Measurements from ENCODE around the gene CD7.

Gene CD7

DNA sequence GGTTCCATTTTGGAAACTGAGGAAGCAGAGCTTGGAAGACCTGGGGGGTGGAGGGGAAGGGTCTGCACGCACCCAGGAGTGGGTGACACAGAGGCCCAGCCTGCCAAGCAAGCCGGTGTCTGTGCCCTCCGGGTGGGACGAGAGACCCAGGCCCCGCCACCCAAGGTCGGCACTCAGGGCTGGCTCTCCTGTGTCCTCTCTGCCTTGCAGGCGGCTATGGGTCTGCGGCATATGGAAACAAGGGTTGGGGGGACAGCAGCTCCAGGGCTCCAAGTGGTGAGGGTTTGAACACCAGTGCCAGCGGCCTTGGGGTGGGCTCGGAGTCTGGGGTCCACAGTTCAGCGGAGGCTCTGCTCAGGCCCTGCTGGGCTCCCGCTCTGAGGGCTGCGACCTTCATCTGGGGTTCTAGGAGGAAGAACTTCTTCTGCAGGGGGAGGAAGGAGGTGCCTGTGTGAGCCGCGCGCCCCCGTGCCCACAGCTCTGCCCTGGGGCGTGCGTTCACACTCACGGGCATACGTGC, 4.6 kb upstream of the CD7 start:
- ChIA-PET POLR2A (no interaction called here), CTCF (interaction anchor here (0.6 to 4.4 kb wide), 13 partner anchors 9 to 292 kb away, joined by 3 to 18 read pairs (median 6); partner anchors contain the start of gene SECTM1)
- no peak for DNase-seq (ENCODE audit: low read depth, low spot score)
- H3K4me3 ChIP-seq (ENCODE audit: low read depth, low read length) = no peak overlapping the region
- TF ChIP-seq, protein P1, sequence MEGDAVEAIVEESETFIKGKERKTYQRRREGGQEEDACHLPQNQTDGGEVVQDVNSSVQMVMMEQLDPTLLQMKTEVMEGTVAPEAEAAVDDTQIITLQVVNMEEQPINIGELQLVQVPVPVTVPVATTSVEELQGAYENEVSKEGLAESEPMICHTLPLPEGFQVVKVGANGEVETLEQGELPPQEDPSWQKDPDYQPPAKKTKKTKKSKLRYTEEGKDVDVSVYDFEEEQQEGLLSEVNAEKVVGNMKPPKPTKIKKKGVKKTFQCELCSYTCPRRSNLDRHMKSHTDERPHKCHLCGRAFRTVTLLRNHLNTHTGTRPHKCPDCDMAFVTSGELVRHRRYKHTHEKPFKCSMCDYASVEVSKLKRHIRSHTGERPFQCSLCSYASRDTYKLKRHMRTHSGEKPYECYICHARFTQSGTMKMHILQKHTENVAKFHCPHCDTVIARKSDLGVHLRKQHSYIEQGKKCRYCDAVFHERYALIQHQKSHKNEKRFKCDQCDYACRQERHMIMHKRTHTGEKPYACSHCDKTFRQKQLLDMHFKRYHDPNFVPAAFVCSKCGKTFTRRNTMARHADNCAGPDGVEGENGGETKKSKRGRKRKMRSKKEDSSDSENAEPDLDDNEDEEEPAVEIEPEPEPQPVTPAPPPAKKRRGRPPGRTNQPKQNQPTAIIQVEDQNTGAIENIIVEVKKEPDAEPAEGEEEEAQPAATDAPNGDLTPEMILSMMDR (IDR thresholded peaks at IDR 0.05; ENCODE audit: insufficient read depth, low read length, missing control alignments) = no peak

DNA sequence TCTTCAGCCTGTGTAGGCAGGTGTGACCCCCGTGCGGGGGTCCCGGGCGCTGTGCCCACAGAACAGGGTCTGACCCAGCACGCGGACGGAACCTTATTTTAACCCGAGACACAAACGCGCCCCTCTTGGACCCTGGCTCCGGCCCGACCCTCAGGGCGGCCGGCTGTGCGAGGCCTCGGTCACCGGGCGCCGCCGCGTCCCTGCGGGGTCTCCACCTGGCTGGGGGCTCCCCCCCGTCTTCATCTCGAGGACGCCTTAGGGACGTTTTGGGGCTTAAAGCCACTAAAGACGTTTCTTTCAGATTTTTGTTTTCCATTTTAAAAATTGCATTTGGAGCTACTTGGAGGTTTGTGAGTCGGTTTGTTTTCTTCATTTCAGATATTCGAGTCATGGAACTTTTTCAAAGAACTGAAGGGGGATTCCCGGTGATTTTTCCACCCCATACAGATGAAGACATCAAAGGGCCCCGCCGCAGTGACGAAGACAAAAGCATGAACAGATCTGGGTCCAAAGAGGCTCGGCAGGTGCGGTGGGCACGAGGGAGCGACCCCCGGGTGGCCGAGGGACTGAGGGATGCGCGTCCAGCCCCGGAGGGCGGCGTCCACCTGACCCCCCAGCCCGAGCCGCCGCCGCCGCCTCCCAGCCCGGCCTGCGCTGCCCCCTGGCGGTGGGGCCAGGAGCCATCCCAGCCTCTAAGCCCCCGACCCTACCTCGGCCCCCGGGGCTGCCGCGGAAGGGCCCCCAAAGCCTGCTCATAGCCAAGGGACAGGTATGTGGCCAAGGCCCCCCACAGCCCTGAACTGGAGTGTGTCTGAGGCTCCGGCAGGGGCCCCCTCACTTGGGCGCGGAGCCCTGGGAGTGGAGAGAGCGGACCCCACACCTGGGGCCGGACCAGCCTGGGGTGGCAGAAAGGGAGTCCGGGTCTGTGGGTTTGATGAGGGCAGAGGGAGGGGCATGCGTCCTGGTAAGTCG, 3.8 kb upstream of the CD7 start:
- ChIA-PET POLR2A (no interaction called here), CTCF (interaction anchor here (0.6 to 4.4 kb wide), 15 partner anchors 9 to 291 kb away, joined by 3 to 18 read pairs (median 5); partner anchors contain the start of gene SECTM1)
- no peak for DNase-seq (ENCODE audit: low read depth, low spot score)
- H3K4me3 ChIP-seq (ENCODE audit: low read depth, low read length) = no peak overlapping the region
- TF ChIP-seq, protein P1 (IDR thresholded peaks at IDR 0.05; ENCODE audit: insufficient read depth, low read length, missing control alignments) = peak; percentile 63

DNA sequence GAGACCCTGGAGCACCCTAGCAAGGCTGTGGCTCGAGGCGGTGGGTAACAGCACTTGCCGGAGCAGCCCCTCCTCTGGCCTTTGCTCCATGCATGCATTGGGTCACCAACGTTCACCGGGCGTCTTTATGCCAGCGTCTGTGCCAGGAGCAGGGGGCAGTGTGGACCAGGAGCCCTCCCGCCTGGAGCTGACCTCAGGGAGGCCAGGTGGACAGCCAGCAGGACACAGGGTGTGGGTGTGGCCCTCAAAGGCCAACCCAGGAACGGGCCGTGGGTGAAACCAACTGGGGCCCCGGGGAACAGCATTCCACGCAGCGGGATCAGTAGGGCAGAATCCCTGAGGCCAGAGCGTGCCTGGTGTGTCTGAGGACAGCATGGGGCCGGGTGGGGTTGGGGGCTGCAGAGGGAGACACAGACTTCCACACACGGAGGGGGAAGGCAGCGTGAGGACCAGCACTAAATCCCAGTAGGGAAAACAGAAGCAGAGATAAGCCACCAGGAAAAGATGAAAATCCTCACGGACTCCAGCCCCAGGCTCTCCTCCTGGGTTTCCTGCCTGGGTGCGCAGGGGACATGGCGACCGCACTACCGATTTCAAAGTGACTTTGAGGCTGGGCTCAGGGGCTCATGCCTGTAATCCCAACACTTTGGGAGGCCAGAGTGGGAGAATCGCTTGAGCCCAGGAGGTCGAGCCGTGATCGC, 2.9 kb upstream of the CD7 start:
- DNase-seq (ENCODE audit: low read depth, low spot score) = no peak
- ChIA-PET POLR2A (no interaction called here), CTCF (interaction anchor here (1.0 to 4.4 kb wide), 10 partner anchors 8 to 290 kb away, joined by 3 to 18 read pairs (median 5); no protein-coding TSS in a partner anchor)
- TF ChIP-seq, protein P1 (IDR thresholded peaks at IDR 0.05; ENCODE audit: insufficient read depth, low read length, missing control alignments) = no peak
- H3K4me3 ChIP-seq (ENCODE audit: low read depth, low read length) = no peak overlapping the region

DNA sequence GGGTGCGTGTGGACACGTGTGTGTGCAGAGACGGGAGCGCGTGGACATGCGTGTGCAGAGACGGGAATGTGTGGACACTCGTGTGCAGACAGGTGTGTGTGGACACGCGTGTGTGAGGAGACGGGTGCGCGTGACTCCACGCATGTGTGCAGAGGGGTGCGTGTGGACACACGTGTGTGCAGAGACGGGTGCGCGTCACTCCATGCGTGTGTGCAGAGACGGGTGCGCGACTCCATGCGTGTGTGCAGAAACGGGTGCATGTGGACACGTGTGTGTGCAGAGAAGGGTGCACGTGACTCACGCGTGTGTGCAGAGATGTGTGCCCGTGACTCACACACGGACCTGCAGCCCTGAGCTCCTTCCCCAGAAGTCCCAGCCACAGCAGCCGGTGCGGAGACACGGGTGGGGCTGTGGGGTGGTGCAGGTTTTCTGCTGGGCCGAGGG, 2.2 kb upstream of the CD7 start:
- POLR2A ChIA-PET = no interaction called here
- TF ChIP-seq, protein P1 (IDR thresholded peaks at IDR 0.05; ENCODE audit: insufficient read depth, low read length, missing control alignments) = no peak
- H3K4me3 ChIP-seq (ENCODE audit: low read depth, low read length) = no peak overlapping the region
- CTCF ChIA-PET = interaction anchor here (1.0 to 3.2 kb wide), 2 partner anchors 21 to 115 kb away, joined by 3 to 18 read pairs; no protein-coding TSS in a partner anchor
- no peak for DNase-seq (ENCODE audit: low read depth, low spot score)

DNA sequence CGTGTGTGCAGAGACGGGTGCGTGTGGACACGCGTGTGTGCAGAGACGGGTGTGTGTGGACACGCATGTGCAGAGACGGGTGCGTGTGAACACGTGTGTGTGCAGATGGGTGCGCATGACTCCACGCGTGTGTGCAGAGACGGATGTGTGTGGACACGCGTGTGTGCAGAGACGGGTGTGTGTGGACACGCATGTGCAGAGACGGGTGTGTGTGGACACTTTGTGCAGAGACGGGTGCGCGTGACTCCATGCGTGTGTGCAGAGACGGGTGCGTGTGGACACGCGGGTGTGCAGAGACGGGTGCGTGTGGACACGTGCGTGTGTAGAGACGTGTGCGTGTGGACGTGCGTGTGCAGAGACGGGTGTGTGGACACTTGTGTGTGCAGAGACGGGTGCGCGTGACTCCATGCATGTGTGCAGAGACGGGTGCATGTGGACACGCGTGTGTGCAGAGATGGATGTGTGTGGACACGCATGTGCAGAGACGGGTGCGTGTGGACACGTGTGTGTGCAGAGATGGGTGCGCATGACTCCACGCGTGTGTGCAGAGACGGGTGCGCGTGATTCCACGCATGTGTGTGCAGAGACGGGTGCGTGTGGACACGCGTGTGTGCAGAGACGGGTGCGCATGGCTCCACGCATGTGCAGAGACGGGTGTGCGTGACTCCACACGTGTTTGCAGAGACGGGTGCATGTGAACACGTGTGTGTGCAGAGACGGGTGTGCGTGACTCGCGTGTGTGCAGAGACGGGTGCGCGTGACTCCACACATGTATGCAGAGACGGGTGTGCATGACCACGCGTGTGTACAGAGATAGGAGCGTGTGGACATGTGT, 1.6 kb upstream of the CD7 start:
- TF ChIP-seq, protein P1 (IDR thresholded peaks at IDR 0.05; ENCODE audit: insufficient read depth, low read length, missing control alignments) = no peak
- CTCF ChIA-PET = interaction anchor here (1.0 to 3.2 kb wide), 2 partner anchors 20 to 114 kb away, joined by 3 to 18 read pairs; no protein-coding TSS in a partner anchor
- POLR2A ChIA-PET = no interaction called here
- no peak for DNase-seq (ENCODE audit: low read depth, low spot score)
- no peak overlapping the region for H3K4me3 ChIP-seq (ENCODE audit: low read depth, low read length)

All from AG04449 (cell line).